Stimulated activated CD4-positive, alpha-beta T cell treated with anti-CD3 and anti-CD28 coated beads, TNF-alpha, amount 100 ng/mL, for 48 hours (primary cell): ENCODE data around the gene EXOC4.

Experiments
- DNase-seq, 3 donors: peaks; one replicate each; pipeline ENCODE4 v3.0.0-alpha.2; 2020; ENCODE audit warnings: low read depth in 3 of 3

EXOC4 gene

GRCh38 chr7:133704453-133704852 lies 451.6 kb downstream of the EXOC4 start:
- no peak for DNase-seq

GRCh38 chr7:133705596-133705995 lies 452.7 kb downstream of the EXOC4 start:
- no peak for DNase-seq

DNA sequence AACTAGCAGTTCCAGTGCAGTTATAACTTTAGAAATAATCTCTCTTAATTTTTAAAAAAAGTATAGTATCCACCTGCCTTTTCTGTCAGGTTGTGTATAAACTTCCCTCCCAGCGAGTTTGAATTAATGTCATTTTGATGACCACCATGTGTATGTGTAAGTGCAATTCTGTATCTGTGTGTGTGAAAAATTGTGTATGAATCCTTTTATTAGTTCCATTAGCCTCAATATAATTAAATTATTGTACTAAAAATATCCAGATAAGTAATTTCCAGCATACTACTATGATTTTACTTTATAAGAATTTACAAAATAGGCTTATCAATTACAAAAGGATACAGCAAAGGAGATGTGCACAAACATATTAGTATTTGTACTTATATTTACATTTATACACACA lies 453.1 kb downstream of the EXOC4 start:
- DNase-seq, result no peak

- no peak for DNase-seq
Observed at GRCh38 chr7:133709036-133709880, 456.4 kb downstream of the EXOC4 start.

- DNase-seq, result no peak
Observed at GRCh38 chr7:133712544-133712943, 459.7 kb downstream of the EXOC4 start.

- DNase-seq, result no peak
Observed at GRCh38 chr7:133714654-133715053, 461.8 kb downstream of the EXOC4 start.

GRCh38 chr7:133718131-133718530 lies 465.3 kb downstream of the EXOC4 start:
- DNase-seq, result no peak

DNA sequence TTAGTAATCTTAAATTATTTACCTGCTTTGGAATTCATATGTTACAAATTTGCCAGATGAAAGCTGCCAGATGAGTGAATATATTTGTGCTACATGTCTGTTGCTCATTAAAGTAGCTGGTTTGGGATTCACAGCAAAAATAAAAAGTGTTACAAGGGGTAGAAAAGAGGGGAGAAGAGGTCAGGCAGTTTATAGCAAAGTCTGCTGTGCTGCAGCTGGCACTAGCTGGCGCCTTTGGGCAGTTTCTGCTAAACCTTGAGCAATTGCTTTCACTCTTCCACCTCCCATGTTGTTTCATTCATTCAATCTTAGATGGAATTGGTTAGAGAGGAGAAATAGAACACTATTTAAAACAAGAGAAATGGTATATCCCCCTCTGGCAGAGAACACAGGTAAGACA lies 470.2 kb downstream of the EXOC4 start:
- DNase-seq, result no peak

GRCh38 chr7:133724148-133724547 lies 471.3 kb downstream of the EXOC4 start:
- no peak for DNase-seq

DNA sequence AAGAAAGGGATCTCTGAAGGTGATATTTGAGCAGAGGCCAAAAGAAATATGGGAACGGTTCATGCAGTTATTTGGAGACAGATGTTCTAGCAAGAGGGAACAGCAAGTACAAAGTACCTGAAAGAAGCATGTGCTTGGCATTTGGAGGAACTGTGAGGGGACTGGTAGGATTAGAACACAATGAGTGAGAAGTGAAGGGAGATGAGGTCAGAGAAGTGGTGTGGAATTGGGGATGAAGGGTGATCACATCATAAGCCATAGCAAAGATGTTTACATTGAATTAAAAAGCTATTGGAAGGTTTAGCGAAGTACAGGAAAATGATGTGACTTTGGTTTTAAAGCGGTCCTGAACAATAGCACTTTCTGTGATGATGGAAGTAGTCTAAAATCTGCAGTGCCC lies 471.8 kb downstream of the EXOC4 start:
- no peak for DNase-seq

GRCh38 chr7:133727476-133728214 lies 474.8 kb downstream of the EXOC4 start:
- DNase-seq, result no peak

DNA sequence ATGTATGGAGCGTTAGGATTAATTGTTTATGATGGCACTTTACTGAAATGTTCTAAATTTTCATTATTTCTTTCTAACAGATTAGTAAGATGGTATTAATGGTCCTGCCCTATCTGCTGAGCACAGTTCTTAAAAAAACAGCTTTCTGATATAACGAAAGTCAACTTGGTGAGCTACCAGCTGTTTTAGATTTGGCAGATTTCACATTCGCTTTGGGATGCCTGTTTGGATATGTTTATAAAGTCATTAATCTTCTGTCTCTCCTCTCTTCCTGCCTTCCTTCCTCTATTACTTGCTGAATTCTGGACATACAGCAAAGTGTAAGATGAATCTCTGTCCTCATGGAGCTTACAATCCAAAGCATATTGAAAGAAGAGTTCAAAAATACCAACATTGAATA lies 477.5 kb downstream of the EXOC4 start:
- DNase-seq, result no peak

DNA sequence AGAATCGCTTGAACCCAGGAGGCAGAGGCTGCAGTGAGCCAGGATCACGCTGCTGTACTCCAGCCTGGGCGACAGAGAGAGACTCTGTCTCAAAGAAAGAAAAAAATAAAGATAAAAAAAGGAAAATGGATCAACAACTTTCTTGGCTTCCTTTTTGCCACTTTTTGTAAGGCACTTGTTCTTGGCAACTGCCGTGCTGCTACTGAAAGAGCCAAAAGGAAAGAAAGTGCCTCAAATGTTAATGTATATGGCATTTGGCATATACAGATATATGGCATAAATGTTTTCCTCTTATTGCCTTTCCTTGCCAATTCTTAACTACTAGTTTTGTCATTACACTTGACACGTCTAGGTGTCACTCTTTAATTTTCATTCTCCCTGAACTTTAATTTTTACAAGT lies 480.5 kb downstream of the EXOC4 start:
- no peak for DNase-seq

DNA sequence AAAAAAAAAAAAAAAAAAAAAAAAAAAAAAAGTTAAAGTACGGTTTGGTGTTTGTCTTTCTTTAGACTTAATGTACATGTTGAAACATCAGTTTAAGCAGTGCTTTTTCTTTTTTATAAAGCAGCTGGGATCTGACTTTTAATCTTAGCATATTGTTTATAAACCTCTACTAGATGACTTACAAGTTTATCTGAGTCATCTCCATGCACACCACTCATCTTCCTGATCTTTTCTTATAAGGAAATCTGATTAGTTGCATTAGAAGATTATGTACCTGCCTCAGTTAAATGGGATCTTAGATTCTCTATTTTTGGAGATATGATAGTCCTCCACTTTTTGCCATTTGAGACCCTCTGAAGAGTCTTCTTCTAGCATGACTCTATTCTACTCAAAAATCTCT lies 482.3 kb downstream of the EXOC4 start:
- DNase-seq, result no peak

DNA sequence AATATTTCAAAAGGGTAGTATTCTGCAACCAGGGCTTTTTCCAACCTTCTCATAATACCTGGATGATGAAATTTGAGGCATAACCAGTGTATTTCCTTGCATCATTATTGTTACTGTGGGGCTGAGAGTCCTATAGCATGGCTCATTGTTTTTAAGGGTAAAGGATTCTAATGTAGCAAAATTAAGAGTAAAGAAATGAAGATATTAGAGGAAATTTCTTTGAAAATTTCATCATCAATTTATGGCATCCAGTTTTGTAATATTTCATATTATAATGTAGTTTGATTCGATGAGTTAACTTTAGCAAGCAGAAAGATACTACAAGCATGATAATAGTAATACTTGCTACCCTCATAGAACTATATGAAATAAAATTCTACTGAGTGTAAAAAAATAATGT lies 486.9 kb downstream of the EXOC4 start:
- DNase-seq, result no peak

DNA sequence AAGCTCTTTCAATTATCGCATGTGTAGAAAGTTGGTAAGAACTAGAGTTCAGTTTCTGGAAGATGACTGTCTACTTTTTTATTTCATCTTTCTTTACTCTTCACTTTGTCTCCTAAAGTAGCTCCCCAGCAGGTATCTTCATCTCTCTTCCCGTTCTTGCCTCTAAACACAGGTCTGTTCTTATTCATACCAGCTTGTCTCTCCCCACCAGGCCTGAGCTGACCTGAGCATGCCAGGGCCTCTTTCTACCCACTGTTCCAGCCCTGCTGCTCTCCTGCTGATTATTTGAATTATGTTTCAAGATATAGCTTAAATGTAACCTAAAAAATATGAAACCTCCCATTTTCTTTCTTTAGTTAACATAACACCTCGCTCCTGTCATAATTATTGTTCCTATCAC lies 488.2 kb downstream of the EXOC4 start:
- DNase-seq, result no peak

GRCh38 chr7:133741703-133742102 lies 488.8 kb downstream of the EXOC4 start:
- DNase-seq, result no peak

DNA sequence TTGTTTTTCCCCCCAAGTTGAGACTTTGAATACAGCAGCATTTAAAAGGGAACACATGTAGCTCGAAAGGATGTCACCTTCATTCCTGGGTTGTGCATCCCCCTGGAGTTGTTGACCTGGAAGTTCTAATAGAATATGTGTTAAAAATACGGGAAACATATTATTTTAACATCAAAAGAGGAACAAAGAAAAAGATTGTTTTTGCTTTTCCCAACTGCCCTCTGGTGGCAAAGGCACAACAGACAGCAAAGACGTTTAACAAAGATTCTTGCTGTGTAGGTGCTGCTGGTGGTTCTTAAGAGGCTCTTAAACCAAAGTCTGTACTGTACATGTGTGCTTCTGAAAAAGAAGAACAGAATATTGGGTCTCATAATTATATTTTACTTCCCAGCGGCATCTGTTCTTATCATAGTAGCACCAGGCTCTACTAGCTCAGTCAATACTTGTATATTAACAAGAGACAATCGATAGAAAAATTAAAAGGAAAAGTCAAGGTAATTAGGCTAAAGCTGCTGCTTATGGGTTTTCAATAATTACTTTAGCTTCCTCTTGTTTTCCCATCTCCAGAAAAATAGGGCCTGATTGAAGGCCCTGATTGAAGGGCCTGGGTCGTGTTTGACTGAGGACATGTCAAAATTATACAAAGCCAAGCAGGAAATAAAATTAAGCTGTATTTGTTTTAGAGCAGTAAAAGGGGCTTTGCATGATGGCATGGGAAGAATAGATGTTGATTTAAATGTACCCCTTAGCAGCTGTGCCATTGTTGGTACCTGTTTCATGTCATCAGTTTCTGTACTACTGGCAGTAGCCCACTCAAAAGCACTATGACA lies 490.0 kb downstream of the EXOC4 start:
- no peak for DNase-seq

DNA sequence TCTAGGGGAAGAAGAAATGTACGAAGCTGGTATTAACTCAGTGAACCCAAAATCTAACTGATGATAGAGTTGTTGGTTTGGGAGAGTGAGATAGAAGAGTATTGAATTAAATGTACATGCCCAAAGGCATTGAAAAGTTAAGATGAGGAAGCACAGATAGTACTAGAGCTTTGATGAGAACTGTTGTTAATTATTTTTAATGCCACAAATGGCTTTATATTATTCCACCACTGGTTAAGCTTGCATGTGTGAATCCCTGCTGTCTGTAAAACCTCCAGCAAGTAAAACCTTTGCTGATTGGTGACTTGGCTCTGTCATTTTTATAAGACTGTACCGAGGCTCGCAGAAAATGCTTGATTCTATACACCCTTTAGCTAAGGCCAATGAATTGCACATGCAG lies 491.6 kb downstream of the EXOC4 start:
- DNase-seq, result no peak

DNA sequence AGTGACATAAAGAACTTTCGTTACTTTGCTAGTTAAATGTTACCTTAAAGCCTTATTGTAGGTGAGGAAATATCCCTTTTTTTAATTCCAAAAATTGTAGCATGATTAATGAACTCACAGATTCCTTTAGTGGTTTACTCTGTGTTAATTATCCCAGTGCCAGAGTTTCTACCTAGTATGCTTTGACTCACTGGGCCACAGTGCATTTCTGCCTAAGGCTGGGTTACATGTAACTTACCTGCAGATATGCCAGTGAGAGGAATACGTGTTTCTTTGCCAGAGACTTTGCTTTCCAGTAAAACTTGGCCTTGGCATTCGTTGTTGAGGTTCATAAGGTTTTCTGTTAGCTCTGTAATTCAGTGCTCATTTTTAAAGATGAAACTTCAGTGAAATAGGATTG lies 493.4 kb downstream of the EXOC4 start:
- no peak for DNase-seq

DNA sequence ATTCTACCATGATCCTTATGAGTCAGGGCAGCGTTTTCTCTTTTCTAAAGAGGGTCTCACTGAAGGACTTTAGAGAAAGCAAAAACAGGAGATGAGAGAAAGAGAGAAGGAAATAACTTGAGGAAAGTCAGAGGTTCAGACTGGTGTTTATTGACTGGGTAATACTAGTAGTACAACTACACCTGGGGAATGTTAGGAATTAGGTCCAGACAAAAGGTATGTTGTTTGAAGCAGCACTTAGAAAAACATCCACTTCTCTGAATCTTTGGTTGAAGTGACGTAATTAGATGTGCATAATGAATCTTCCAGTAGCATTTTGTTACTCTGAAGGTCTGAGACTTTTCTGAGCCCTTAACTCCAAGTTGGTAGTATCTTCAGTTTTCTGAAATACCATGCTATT lies 494.0 kb downstream of the EXOC4 start:
- DNase-seq, result no peak
